Activated CD4-positive, alpha-beta T cell treated with anti-CD3 and anti-CD28 coated beads, Interleukin-2, amount 10 ng/mL, durations not matched to agents 7 days and 5 days (primary cell): ENCODE results near the gene TPRG1. TPM values are rescaled to one million over a fixed set of nuclear protein-coding genes. Genes with fewer than 3 reads are reported as not detected.

ENCODE experiments used
- CTCF ChIA-PET: fragments of 350-600 bp; sonication (Branson Sonifier 250); formaldehyde crosslinking; loops from one replicate; lab custom pipeline; 2021; ENCODE audit warnings: antibody characterized with exemption; lab: Charles Lee
- POLR2A ChIA-PET: fragments of 350-600 bp; sonication (Branson Sonifier 250); formaldehyde crosslinking; loops from one replicate; lab custom pipeline; 2021; ENCODE audit warnings: antibody characterized with exemption; lab: Charles Lee
- DNase-seq: peaks from one replicate; pipeline ENCODE4 v3.0.0-alpha.2; 2020
- H3K27ac Mint-ChIP-seq: one replicate; pipeline ENCODE4 v1.8.0; 2021; ENCODE audit warnings: mild to moderate bottlenecking, moderate library complexity, mixed read lengths
- H3K27me3 Mint-ChIP-seq: one replicate; pipeline ENCODE4 v1.8.0; 2021; ENCODE audit warnings: mixed read lengths
- H3K36me3 Mint-ChIP-seq: one replicate; pipeline ENCODE4 v1.8.0; 2021; ENCODE audit warnings: low read depth, mixed read lengths
- H3K4me1 Mint-ChIP-seq: one replicate; pipeline ENCODE4 v1.8.0; 2021; ENCODE audit warnings: mixed read lengths
- H3K4me3 Mint-ChIP-seq: one replicate; pipeline ENCODE4 v1.8.0; 2021; ENCODE audit warnings: mild to moderate bottlenecking, moderate library complexity, mixed read lengths
- H3K9me3 Mint-ChIP-seq: one replicate; pipeline ENCODE4 v1.8.0; 2021; ENCODE audit warnings: mixed read lengths
- total RNA-seq, 2 experiments: library from RNA; stranded (reverse); gene quantifications; one replicate each; pipeline ENCODE4 v1.2.3, GENCODE V29; 2021

The TPRG1 gene
- total RNA-seq, 2 experiments from 2014 or later, result 1.2 to 1.7 TPM

DNA sequence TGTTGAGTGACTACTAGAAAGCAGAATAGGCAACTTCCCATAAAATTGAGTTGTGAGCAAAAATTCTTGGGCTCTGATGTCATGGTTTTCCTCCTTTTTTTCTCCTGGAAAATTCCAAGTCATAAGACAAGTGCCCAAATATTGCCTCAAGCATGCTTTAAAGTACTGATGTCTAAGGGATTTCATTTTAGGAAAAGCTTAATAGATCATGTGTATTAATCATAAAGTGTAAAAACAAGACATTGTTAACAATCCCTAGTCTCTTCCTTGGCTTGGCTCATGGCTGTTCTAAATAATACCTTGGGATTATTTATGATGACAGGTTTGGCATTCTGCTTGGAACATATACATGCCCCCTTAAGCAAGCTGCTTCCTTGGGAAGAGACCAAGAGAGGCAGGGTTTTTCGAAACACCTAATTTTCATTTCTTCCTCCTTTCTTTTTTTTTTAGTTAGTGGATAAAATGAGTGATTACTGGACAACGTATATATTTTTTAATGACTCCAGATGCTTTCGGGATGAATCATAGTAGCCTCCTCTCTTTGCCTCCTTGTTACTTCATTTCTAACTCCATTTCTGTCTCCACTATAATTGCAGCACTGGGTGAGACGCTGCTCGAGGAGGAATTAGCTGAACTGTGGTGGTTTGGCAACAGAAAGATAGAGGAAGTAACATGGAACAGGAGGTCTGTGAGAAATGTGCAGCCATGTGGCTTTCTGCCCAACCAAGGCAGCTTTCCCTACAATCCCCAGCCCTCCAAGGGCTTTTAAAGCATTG, 104.9 kb downstream of the TPRG1 start:
- Mint-ChIP-seq H3K4me1 (peaks cover 40% of the 10 kb centered on the region), H3K36me3 (peaks cover 8% of the 10 kb centered on the region), H3K27me3 (no peaks in the 10 kb centered on the region), H3K4me3 (no peak overlapping the region), H3K9me3 (peaks cover 10% of the 10 kb centered on the region), H3K27ac (no peak overlapping the region)
- CTCF ChIA-PET, result interaction anchor here (0.6 to 1.1 kb wide), 3 partner anchors 9 to 595 kb away, joined by 3 to 4 read pairs (median 3); no protein-coding TSS in a partner anchor
- POLR2A ChIA-PET, result no interaction called here
- DNase-seq, result no peak

DNA sequence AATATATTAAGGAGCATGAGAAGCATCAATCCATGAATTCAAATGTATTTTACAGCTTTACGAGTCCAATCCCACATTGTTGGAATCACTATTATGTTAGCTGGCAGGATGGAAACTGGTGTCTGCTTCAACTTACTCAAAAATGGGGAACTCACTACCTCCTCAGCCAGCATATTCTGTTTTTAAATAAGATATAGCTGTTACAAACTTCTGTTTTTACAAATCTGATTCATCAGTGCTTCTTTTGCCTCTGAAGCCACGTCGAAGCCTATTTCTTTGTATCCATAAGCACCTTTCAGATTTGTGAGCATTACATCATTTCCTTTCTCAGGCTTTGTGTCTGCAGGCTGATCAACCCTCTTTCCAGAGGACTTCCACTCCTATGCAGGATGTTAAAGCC, 105.9 kb downstream of the TPRG1 start:
- peaks cover 8% of the 10 kb centered on the region for H3K36me3 Mint-ChIP-seq
- peaks cover 10% of the 10 kb centered on the region for H3K9me3 Mint-ChIP-seq
- peak; percentile 7 for DNase-seq
- no peaks in the 10 kb centered on the region for H3K27me3 Mint-ChIP-seq
- ChIA-PET POLR2A (no interaction called here), CTCF (interaction anchor here (0.7 kb wide), 1 partner anchor 684 kb away, joined by 3 read pairs; no protein-coding TSS in a partner anchor)
- no peak overlapping the region for H3K4me3 Mint-ChIP-seq
- H3K4me1 Mint-ChIP-seq, result peaks cover 34% of the 10 kb centered on the region
- no peak overlapping the region for H3K27ac Mint-ChIP-seq

DNA sequence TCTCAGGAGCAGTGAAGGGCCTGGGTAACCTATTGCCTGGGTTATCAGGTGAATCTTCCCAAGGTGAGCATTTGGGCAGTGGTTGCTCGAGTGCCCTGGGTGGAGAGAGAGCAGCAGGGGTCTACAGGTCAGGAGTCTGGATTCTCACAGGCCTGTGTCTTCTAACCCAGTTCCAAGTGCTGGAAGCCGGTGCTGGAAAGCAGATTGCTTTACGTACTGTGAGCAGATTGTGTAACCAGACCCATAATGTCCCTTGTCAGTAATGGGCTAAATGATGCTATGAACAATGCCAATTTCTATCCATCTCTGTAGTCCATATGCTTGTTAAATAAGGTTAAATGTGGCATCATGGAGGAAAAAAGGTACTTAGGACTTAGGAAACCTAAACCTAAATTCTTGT, 106.5 kb downstream of the TPRG1 start:
- DNase-seq, result no peak
- H3K4me3 Mint-ChIP-seq, result no peak overlapping the region
- H3K36me3 Mint-ChIP-seq, result peaks cover 8% of the 10 kb centered on the region
- H3K27me3 Mint-ChIP-seq, result no peaks in the 10 kb centered on the region
- ChIA-PET CTCF (no interaction called here), POLR2A (no interaction called here)
- H3K4me1 Mint-ChIP-seq, result peaks cover 29% of the 10 kb centered on the region
- peaks cover 10% of the 10 kb centered on the region for H3K9me3 Mint-ChIP-seq
- no peak overlapping the region for H3K27ac Mint-ChIP-seq

DNA sequence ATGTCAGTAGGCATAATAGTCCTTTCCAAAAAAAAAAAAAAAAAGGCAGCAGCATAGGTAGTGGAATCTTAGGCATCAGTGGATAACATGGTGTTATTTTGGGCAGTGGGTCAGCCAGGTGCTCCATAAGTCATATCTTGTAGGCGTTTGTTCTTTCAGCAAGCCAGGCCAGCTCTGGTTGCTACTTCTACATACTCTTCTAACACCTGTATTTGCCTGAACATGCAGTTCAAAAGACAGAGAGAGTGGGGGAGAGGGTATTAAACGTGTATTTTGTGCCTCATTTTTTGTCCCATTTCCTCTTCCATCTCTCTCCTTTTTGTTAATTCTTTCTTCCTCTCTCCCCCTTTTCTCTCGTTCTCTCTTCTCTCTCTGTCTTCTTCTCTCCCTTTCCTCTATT, 110.4 kb downstream of the TPRG1 start:
- Mint-ChIP-seq H3K36me3 (peaks cover 2% of the 10 kb centered on the region), H3K4me1 (peaks cover 32% of the 10 kb centered on the region), H3K4me3 (no peak overlapping the region), H3K9me3 (peaks cover 7% of the 10 kb centered on the region), H3K27ac (no peak overlapping the region), H3K27me3 (no peaks in the 10 kb centered on the region)
- ChIA-PET POLR2A (no interaction called here), CTCF (interaction anchor here (0.7 to 1.9 kb wide), 2 partner anchors 9 to 556 kb away, joined by 3 to 6 read pairs; no protein-coding TSS in a partner anchor)
- DNase-seq, result no peak

DNA sequence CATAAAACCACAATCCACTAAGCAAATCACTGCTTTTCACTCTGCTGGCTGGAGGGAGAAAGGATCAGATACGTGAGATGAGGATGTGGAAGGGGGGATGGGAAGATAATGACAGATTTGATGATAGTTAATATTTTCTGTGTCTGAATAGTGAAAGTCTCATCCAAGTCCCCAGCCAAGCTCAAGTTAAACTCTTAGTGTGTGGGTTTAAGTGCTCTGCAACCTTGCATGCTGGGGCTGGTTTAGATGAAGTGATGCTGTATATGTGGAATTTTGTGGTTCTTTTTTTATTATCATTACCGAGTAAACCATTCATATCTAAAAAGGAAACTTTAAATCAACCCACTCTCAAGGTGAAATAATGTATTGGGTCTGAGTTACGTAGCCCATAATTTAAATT, 111.0 kb downstream of the TPRG1 start:
- peaks cover 29% of the 10 kb centered on the region for H3K4me1 Mint-ChIP-seq
- H3K9me3 Mint-ChIP-seq, result peaks cover 7% of the 10 kb centered on the region

DNA sequence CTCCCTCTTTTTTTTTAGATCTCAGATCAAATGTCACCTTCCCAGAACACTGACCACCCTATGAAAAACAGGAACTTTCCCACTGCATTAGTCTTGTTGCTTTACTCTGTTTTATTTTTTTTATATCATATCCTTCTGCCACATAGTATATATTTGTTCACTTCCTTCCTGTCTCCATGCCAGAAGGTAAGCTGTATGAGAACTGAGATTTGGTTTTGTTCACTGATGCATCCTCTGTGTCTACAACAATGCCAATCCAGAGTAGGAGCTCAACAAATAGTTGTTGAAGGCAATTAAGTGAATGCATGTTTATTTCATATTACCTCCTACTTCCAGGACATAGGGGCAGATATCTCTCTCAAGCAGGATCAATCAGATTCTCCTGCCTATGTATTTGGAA, 114.4 kb downstream of the TPRG1 start:
- POLR2A ChIA-PET, result no interaction called here
- H3K4me3 Mint-ChIP-seq, result no peak overlapping the region
- DNase-seq, result no peak
- H3K4me1 Mint-ChIP-seq, result peaks cover 32% of the 10 kb centered on the region
- peaks cover 3% of the 10 kb centered on the region for H3K36me3 Mint-ChIP-seq
- H3K27me3 Mint-ChIP-seq, result no peaks in the 10 kb centered on the region
- CTCF ChIA-PET, result interaction anchor here (0.7 to 1.6 kb wide), 5 partner anchors 9 to 45 kb away, joined by 3 to 5 read pairs (median 3); no protein-coding TSS in a partner anchor
- peaks cover 5% of the 10 kb centered on the region for H3K9me3 Mint-ChIP-seq
- H3K27ac Mint-ChIP-seq, result peak overlapping the region; percentile 0

More for the DNA sequence above, 111.0 kb downstream of the TPRG1 start:
- CTCF ChIA-PET, result interaction anchor here (0.7 to 1.9 kb wide), 3 partner anchors 9 to 555 kb away, joined by 3 to 6 read pairs (median 3); no protein-coding TSS in a partner anchor
- Mint-ChIP-seq H3K27ac (no peak overlapping the region), H3K4me3 (no peak overlapping the region), H3K27me3 (no peaks in the 10 kb centered on the region), H3K36me3 (peaks cover 2% of the 10 kb centered on the region)
- POLR2A ChIA-PET, result no interaction called here
- DNase-seq, result no peak

DNA sequence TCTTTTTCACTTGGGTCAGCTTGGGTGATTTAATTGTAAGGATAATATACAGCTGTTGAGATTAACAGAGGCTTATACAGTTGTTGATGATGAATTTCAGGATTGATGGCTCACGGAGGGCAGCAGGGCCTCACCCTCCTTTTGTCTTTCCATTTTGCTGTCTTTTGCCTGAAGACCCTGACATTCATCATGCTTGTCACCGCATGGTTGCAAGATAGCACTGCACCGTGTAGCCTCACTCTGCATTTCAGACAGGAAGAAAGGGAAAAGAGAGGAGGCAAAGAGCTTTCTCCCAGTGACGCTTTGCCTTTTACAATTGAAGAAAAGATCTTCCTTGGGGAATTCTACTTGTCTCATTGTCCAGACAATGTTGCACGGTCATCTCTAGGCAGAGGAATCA, 115.1 kb downstream of the TPRG1 start:
- Mint-ChIP-seq H3K9me3 (peaks cover 5% of the 10 kb centered on the region), H3K4me3 (no peak overlapping the region), H3K27ac (peak overlapping the region; percentile 0), H3K36me3 (peaks cover 3% of the 10 kb centered on the region), H3K27me3 (no peaks in the 10 kb centered on the region), H3K4me1 (peaks cover 32% of the 10 kb centered on the region)
- ChIA-PET POLR2A (no interaction called here), CTCF (interaction anchor here (1.1 to 1.6 kb wide), 3 partner anchors 14 to 45 kb away, joined by 3 to 5 read pairs (median 3); no protein-coding TSS in a partner anchor)
- no peak for DNase-seq

DNA sequence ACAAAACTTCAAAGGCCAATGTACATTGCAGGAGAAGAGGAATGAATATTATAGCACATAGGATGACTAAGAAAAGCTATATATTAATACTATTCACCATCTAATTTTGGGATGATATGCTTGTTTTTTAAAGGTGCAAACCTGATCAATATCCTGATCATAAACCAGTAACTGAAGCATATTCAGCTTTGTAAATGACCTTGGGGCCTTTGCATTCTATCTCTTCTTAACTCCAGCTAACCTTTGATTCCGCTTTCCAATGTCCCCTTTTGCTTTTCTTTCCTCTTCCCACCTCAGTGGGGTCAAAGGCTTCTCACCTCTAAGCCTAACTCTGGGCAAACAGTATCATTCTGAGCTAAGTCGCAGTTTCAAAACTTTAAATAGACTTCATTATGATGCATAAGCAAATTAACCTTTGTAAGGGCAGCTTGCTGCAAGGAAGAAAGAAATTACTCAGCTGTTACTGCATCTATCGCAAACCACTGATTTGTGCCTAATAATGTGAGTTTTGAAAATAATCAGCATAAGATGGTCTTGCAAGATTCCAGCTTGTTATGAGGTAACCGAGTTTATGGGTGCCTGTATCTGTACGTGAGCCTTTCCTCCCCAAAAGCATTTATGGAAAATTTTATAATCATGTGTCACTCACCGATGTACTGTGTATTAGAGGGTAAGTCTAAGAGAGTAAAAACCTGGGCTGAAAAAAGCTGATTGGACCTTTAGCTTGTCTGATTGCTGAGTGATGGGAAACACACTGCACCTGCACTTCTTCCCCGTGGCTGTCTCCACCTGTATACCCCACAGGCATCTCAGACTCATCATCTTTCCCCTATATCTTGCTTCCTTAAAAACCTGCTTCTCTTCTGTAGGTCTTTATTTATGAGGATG, 116.8 kb downstream of the TPRG1 start:
- Mint-ChIP-seq H3K27me3 (no peaks in the 10 kb centered on the region), H3K9me3 (peaks cover 5% of the 10 kb centered on the region), H3K36me3 (peaks cover 3% of the 10 kb centered on the region), H3K27ac (no peak overlapping the region), H3K4me3 (no peak overlapping the region), H3K4me1 (peaks cover 32% of the 10 kb centered on the region)
- POLR2A ChIA-PET, result no interaction called here
- DNase-seq, result no peak
- CTCF ChIA-PET, result interaction anchor here (0.6 to 2.1 kb wide), 4 partner anchors 8 to 1349 kb away, joined by 3 to 7 read pairs (median 4); no protein-coding TSS in a partner anchor

DNA sequence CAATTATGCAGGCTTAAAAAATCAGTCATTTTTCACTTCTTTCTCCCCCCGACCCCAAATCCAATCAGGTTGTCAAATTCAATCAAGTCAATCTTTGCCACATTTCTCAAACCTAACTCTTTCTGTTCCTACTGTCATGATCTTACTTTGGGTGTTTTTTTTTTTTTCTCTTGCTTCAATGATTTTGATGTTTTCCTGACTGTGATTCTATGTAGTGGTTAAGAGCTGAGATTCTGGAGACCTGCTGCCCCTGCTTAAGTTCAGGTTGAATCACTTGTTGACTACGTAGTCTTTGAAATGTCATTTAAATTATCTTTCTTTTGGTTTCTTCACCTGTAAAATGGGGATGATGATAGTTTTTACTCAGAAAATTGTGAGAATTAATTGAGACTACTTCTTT, 117.5 kb downstream of the TPRG1 start:
- POLR2A ChIA-PET, result no interaction called here

DNA sequence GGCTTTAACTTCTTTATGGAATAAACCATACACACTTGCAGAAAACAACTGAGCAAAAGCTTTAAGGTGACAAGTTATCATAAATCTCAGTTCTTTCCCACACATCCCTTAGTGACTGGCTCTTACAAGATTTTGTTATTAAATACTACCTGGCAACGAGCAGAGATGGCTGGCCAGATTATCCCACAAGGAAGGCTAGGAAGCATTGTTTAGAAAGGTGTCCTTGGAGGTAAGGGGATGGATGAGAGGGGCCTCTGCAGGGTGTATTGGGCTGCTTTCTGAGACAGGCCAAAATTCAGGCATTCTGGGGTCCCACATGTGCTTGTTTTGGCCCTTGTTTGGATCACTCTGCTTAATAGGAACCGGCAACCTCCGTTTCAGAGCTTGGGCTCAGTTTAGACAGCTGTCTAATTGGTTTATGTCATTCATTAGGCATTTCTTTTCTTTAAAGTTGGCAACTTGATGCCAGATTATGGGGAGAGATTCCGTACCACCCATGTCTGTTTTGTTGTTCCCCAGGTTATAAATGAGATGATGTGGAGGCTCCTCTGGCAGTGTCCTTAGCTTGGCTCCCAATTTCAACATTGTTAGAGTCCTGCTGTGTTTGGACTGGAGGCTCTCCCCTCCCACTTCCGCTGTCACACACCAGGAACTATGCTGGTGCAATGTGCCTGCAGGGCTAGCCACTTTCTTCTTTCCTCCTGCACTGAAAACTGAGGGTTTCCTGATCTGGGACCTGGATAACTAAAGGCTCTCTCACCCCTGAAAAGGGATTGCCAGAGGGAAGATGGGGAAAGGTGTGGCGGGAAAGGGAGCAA, 121.1 kb downstream of the TPRG1 start:
- H3K27ac Mint-ChIP-seq, result no peak overlapping the region
- peaks cover 25% of the 10 kb centered on the region for H3K4me1 Mint-ChIP-seq
- no peak overlapping the region for H3K4me3 Mint-ChIP-seq
- peaks cover 10% of the 10 kb centered on the region for H3K9me3 Mint-ChIP-seq
- H3K27me3 Mint-ChIP-seq, result peaks cover 2% of the 10 kb centered on the region
- CTCF ChIA-PET, result interaction anchor here (0.5 kb wide), 1 partner anchor 1662 kb away, joined by 3 read pairs; no protein-coding TSS in a partner anchor
- no peak for DNase-seq
- H3K36me3 Mint-ChIP-seq, result peaks cover 4% of the 10 kb centered on the region
- POLR2A ChIA-PET, result no interaction called here

More for the DNA sequence above, 117.5 kb downstream of the TPRG1 start:
- Mint-ChIP-seq H3K4me3 (no peak overlapping the region), H3K27ac (no peak overlapping the region), H3K27me3 (no peaks in the 10 kb centered on the region), H3K4me1 (peaks cover 34% of the 10 kb centered on the region), H3K36me3 (peaks cover 3% of the 10 kb centered on the region), H3K9me3 (peaks cover 5% of the 10 kb centered on the region)
- CTCF ChIA-PET, result interaction anchor here (2.1 kb wide), 1 partner anchor 17 kb away, joined by 7 read pairs; no protein-coding TSS in a partner anchor
- DNase-seq, result no peak

DNA sequence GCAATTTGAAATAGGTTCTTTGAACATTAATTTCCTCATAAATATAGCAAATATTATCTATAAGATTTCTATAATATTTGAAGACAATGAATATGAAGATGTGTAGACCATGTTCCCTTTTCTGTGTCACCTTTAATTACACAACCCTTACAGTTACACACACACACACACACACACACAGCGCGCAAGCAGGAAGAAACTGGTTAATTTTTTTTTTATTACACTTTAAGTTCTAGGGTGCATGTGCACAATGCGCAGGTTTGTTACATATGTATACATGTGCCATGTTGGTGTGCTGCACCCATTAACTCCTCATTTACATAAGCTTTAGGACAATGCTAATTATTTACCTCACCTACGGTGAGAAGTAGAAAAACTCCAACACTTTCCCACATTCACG, 122.9 kb downstream of the TPRG1 start:
- CTCF ChIA-PET, result no interaction called here
- POLR2A ChIA-PET, result no interaction called here
- peaks cover 11% of the 10 kb centered on the region for H3K9me3 Mint-ChIP-seq
- peaks cover 7% of the 10 kb centered on the region for H3K36me3 Mint-ChIP-seq
- H3K4me3 Mint-ChIP-seq, result no peak overlapping the region
- H3K4me1 Mint-ChIP-seq, result peaks cover 25% of the 10 kb centered on the region
- H3K27me3 Mint-ChIP-seq, result peaks cover 2% of the 10 kb centered on the region
- DNase-seq, result no peak
- no peak overlapping the region for H3K27ac Mint-ChIP-seq

DNA sequence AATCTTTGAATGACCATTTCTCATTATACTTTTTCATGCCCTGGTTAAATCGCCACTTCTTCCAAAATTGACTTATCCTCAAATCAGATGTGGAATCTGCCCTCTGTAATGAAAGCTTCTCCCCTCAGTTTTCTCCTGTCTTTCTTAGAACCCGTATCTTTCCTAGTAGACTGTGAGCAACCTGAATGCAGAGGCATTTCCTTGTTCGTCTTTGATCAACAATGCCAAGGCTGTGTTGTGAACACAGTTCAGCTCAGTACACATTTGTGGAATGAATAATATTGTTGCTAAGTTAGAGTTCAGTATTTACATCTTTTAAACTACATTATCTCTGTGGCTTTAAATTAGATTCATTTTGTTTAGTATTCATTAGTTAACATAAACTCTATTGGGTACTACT, 123.3 kb downstream of the TPRG1 start:
- DNase-seq, result no peak
- peaks cover 14% of the 10 kb centered on the region for H3K9me3 Mint-ChIP-seq
- peaks cover 2% of the 10 kb centered on the region for H3K27me3 Mint-ChIP-seq
- ChIA-PET CTCF (interaction anchor here (3.8 kb wide), 1 partner anchor 13 kb away, joined by 18 read pairs; no protein-coding TSS in a partner anchor), POLR2A (no interaction called here)
- H3K36me3 Mint-ChIP-seq, result peaks cover 11% of the 10 kb centered on the region
- no peak overlapping the region for H3K4me3 Mint-ChIP-seq
- no peak overlapping the region for H3K27ac Mint-ChIP-seq
- peaks cover 28% of the 10 kb centered on the region for H3K4me1 Mint-ChIP-seq
